ENCODE results near the gene RBMS2.

RBMS2 gene

DNA sequence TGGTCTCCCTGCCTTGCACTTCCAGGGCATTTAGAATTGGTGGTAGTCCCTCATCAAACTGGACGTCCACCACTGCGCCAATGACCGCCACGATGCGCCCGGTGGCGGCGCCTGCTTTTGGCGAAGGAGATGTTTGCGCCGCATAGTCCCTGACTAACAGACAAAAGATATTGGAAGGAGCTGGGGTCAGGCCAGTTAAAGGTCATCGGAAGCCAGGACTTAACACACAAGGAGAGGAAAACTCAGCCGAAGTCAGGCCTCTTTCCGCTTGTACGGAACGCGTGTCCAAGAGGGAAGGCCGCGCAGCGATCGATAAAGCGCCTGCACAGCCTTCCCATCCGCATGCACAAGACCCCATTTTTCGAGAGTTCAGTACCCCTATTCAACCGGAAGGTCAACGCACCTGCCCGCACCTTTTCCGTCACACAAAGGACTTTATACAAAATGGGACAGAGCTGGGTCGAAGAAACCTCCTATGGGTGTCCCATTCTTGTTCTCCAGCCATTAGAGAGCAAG lies 123.6 kb downstream of the RBMS2 start:
- peak in 5 of 10 donors; percentile 15 to 87 (median 29) for DNase-seq
- intact Hi-C loops (cut with DNase I) = no loop called here
